ENCODE data around the gene RAB44. TPM values are rescaled to one million over a fixed set of nuclear protein-coding genes. Genes with fewer than 3 reads are reported as not detected.
A peak's percentile ranks its signal among the peaks of the same experiment; 100 is the strongest.

The RAB44 gene
- total and polyA plus RNA-seq, 2 of the 4 experiments (the other 2 are of a cell fraction): 0.03 TPM; not detected in 1

GRCh38 chr6:36759148-36759759, 61.6 kb downstream of the RAB44 start:
- H2AK9ac ChIP-seq (replicated peaks; ENCODE audit: low read depth, low read length, poor library complexity): peak overlapping the region; percentile 86
- no peak overlapping the region for H2BK120ac ChIP-seq (ENCODE audit: low read depth, low read length)
- no peak overlapping the region for H4K91ac ChIP-seq (ENCODE audit: insufficient read depth, low read depth, low read length)
- H4K20me1 ChIP-seq (ENCODE audit: insufficient read depth, low read length): no peaks in the 10 kb centered on the region
- no CpG with 5 or more reads among the region's 8 CpGs for WGBS, 2 experiments (ENCODE audit: extremely low coverage in 2 of 2, insufficient read length in 1 of 2)
- peak; percentile 68 for DNase-seq
- H2BK15ac ChIP-seq (ENCODE audit: low read depth, low read length): no peak overlapping the region
- H3K4me1 ChIP-seq (ENCODE audit: control insufficient read depth, insufficient read depth, low read length): no peaks in the 10 kb centered on the region
- H4K8ac ChIP-seq (ENCODE audit: low read depth in 2 of 2, low read length in 2 of 2): no peak overlapping the region
- BruUV-seq (replicated peaks): no TSS peak
- H3K27me3 ChIP-seq (ENCODE audit: control insufficient read depth, insufficient read depth, low read length): peaks cover 18% of the 10 kb centered on the region
- no peak overlapping the region for H3K56ac ChIP-seq (ENCODE audit: extremely low read depth, insufficient read depth, low read length)
- H2AK5ac ChIP-seq (ENCODE audit: low read depth, low read length): no peak overlapping the region
- H2BK20ac ChIP-seq (ENCODE audit: low read depth, low read length): no peak overlapping the region
- no peak overlapping the region for H3K23ac ChIP-seq (ENCODE audit: low read depth, low read length)
- no peaks in the 10 kb centered on the region for H3K36me3 ChIP-seq (ENCODE audit: control insufficient read depth, insufficient read depth, low read length)
- intact Hi-C loops (cut with micrococcal nuclease) (loop anchor here (1.0 to 2.0 kb wide), 4 partner anchors 71 to 144 kb away; no protein-coding TSS in a partner anchor), in situ Hi-C loops (cut with MboI; ENCODE audit: low sequenced_read_pairs) (loop anchor here (5.0 kb wide), 1 partner anchor 137 kb away; no protein-coding TSS in a partner anchor), dilution Hi-C loops (cut with HindIII; ENCODE audit: low sequenced_read_pairs, unreplicated experiment) (no loop called here)
- no peaks in the 10 kb centered on the region for H3K79me1 ChIP-seq (ENCODE audit: low read depth in 1 of 2, low read length in 2 of 2)
- ATAC-seq (ENCODE audit: low read depth): peak; percentile 99
- CTCF ChIA-PET: interaction anchor here (0.5 to 2.2 kb wide), 9 partner anchors 10 to 480 kb away, joined by 3 to 11 read pairs (median 4); partner anchors contain the start of gene CDKN1A
- H3K9me1 ChIP-seq (ENCODE audit: insufficient read depth, low read length): no peaks in the 10 kb centered on the region
- H3K4ac ChIP-seq (ENCODE audit: low read depth, low read length): no peak overlapping the region
- no peak overlapping the region for H3K14ac ChIP-seq (replicated peaks; ENCODE audit: low read depth, low read length)
- no peak overlapping the region for H3K9ac ChIP-seq (ENCODE audit: low read depth, low read length)
- no peak overlapping the region for H3K27ac ChIP-seq (ENCODE audit: insufficient read depth, low read length)
- no peak overlapping the region for H3K18ac ChIP-seq (ENCODE audit: low read depth, low read length)
- H2AFZ ChIP-seq (replicated peaks; ENCODE audit: low read length, poor library complexity): no peak overlapping the region
- H2BK5ac ChIP-seq (ENCODE audit: low read depth, low read length, poor library complexity, severe bottlenecking): no peak overlapping the region
- no peak overlapping the region for H3K4me3 ChIP-seq (ENCODE audit: insufficient read depth, low read depth, low read length)
- H4K5ac ChIP-seq (ENCODE audit: low read depth, low read length): no peak overlapping the region
- H3K9me3 ChIP-seq (ENCODE audit: control insufficient read depth, insufficient read depth, low read length): no peaks in the 10 kb centered on the region
- H3K4me2 ChIP-seq (ENCODE audit: low read depth, low read length): no peak overlapping the region
- POLR2A ChIA-PET (ENCODE audit: unreplicated experiment): interaction anchor here (0.8 kb wide), 1 partner anchor 83 kb away, joined by 7 read pairs; no protein-coding TSS in a partner anchor
- TF ChIP-seq CEBPB (IDR thresholded peaks at IDR 0.05; ENCODE audit: low read depth, low read length): no peak
- no peak for TF ChIP-seq BHLHE40 (IDR thresholded peaks at IDR 0.05; ENCODE audit: low read depth, low read length)
- TF ChIP-seq SMC3 (IDR thresholded peaks at IDR 0.05; ENCODE audit: low read depth, low read length): peak; percentile 86
- no peak for TF ChIP-seq FOS (IDR thresholded peaks at IDR 0.05; ENCODE audit: low read depth, low read length)
- no peak for TF ChIP-seq USF2 (IDR thresholded peaks at IDR 0.05; ENCODE audit: low read depth, low read length)
- TF ChIP-seq POLR2A (IDR thresholded peaks at IDR 0.05; ENCODE audit: low read depth, low read length): no peak
- no peak for TF ChIP-seq NFE2L2 (IDR thresholded peaks at IDR 0.05; ENCODE audit: low read depth, low read length)
- TF ChIP-seq MXI1 (IDR thresholded peaks at IDR 0.05; ENCODE audit: borderline replicate concordance, low read depth, low read length): no peak
- TF ChIP-seq MAZ (IDR thresholded peaks at IDR 0.05; ENCODE audit: borderline replicate concordance, low read depth, low read length): peak; percentile 85; the same call in 1 of the 2 replicates
- TF ChIP-seq RAD21 (IDR thresholded peaks at IDR 0.05; ENCODE audit: low read length): peak; percentile 95
- peak; percentile 98 for TF ChIP-seq CTCF (conservative IDR thresholded peaks at IDR 0.05; ENCODE audit: low read depth, low read length)
- no peak for TF ChIP-seq RCOR1 (IDR thresholded peaks at IDR 0.05; ENCODE audit: insufficient replicate concordance, low read length)
- TF ChIP-seq ELK1 (IDR thresholded peaks at IDR 0.05; ENCODE audit: borderline replicate concordance, low read depth, low read length): no peak
- TF ChIP-seq MAFK (IDR thresholded peaks at IDR 0.05; ENCODE audit: low read depth, low read length): no peak
- no peak for TF ChIP-seq RFX5 (IDR thresholded peaks at IDR 0.05; ENCODE audit: low read depth, low read length)

All from IMR-90 (cell line).